Cardiac septum (tissue), 1 donor: ENCODE results near the gene MEIS1. TPM values are rescaled to one million over a fixed set of nuclear protein-coding genes. Genes with fewer than 3 reads are reported as not detected.

Experiments
- DNase-seq: peaks from one replicate; pipeline ENCODE4 v3.0.0-alpha.2; 2020; ENCODE audit warnings: low spot score
- intact Hi-C: fragments of 100-400 bp; cut with DNase I; formaldehyde crosslinking; loops from one replicate; pipeline ENCODE4 v1.14.0; 2022
- total RNA-seq: library from RNA; stranded (reverse); fragmentation: NEBNext Ultra II Directional; extraction: Animal tissue kit (Norgen Biotek cat#: 25700); gene quantifications from one replicate; pipeline ENCODE4 v1.2.1, GENCODE V29; 2021
- donor health status: DM: no; HTN: no; CAD: no.

The MEIS1 gene
- total RNA-seq, 1 donor from 2014 or later: 24.7 TPM

GRCh38 chr2:66573416-66573815 lies 138.5 kb downstream of the MEIS1 start:
- intact Hi-C loops: no loop called here
- DNase-seq: no peak

DNA sequence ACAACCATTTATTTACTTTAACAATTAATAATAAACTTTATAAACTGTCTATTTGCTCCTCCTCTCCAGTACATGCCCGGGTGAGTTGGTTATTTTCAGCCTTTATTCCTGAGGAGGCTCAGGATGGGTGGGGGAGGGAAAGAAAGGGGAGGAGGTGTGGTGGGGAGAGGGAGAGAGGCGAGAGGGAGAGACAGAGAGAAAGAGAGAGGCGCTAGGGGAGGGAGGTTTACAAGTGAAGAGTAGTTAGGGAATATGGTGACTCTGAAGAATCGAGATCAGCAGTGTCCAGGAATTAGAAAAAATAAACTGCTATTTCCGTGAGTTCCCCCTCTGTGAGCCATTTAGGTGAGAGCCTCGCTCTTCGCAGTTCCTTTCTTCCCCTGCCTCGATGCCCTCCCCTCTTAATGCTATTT lies 138.9 kb downstream of the MEIS1 start:
- intact Hi-C loops: loop anchor here (1.0 to 2.0 kb wide), 2 partner anchors 129 to 145 kb away; no protein-coding TSS in a partner anchor
- DNase-seq: no peak

GRCh38 chr2:66574701-66575624 lies 140.0 kb downstream of the MEIS1 start:
- intact Hi-C loops: loop anchor here (1.0 to 5.0 kb wide), 4 partner anchors 78 to 747 kb away; no protein-coding TSS in a partner anchor
- no peak for DNase-seq

DNA sequence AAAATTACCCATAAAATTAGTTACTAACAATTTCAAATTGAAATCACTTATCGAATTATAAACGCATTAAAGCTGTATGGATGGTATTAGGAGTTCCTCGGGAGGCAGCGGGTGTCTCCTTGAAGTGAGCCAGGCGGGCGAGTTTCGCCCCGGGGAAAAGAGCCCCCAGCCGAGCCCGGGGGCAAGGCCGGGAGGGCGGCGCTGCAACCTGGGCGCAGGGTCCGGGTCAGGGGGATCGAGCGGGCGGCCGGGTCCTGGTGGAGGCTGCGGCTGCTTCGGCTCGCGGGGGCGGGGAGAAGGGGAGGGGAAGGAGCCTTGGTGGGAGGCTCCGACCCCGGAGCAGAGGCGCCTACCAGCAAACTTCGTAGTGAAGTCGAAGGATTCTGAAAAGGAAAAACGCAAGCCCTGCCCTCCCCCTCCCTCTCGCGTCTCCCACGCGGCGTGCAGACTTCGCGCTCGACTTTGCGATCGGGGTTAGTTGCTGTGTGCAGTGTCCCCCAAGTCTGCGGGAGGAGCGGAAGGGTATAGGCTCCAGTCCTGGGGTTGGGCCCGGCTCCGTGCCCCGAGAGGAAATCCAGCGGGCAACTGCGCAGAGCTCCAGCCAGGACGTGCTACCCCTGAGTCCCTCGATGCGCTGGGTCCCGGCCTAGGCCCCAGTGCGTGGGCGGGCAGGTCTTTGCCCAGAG lies 140.8 kb downstream of the MEIS1 start:
- DNase-seq: no peak
- intact Hi-C loops: loop anchor here (2.0 to 5.0 kb wide), 5 partner anchors 78 to 1075 kb away; partner anchors contain the start of gene MEIS1

DNA sequence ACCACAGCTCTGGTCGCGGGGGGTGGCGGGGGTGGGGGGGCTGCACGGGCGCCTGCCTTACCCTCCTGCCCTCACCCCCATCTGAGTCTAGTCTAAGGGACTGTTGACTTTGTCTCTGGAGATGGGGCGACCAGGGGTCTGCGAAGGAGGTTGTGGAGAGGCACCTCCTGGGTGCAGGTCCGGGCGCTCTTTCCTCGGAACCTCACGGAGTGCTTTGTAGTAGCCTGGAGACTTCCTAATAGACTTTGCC lies 141.3 kb downstream of the MEIS1 start:
- no peak for DNase-seq
- intact Hi-C loops: loop anchor here (2.0 to 5.0 kb wide), 4 partner anchors 79 to 1075 kb away; partner anchors contain the start of gene MEIS1

DNA sequence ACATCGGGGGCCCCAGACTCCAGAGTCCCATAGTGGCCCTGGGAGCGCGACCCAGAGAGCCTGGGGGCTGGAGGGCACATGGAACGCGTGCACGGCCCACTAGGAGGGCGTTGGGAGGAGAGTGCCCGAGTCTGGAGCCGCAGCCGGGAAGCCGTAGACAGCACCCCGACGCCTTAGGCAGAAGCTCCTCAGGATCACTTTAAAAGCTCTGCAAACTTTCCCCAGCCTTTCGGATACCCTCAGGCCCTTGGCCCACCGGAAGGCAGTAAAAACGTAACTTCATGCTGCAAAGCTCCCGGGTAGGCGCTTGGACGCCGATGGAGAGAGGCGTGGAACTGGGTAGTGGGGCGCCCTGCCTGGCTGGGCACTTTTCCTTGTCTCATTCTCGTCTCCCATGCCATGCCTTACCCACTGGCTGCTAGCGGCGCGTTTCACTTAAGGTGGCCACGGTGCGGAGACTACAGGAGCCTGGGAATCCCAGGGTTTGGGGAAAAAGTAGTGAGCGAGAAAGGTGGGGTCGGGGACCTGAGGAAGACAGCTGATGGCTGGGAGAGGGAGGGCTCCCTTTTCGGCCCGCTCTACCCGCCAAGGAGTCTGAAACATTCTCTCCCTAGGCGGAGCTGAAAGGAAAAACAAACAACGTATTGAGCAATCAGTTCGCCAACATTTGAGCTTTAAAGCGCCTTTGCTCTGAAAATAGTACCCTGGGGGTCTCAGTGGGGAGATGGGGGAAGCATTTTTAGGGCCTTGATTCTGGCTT lies 141.8 kb downstream of the MEIS1 start:
- intact Hi-C loops: loop anchor here (2.0 to 5.0 kb wide), 4 partner anchors 79 to 1074 kb away; partner anchors contain the start of gene MEIS1
- DNase-seq: no peak

DNA sequence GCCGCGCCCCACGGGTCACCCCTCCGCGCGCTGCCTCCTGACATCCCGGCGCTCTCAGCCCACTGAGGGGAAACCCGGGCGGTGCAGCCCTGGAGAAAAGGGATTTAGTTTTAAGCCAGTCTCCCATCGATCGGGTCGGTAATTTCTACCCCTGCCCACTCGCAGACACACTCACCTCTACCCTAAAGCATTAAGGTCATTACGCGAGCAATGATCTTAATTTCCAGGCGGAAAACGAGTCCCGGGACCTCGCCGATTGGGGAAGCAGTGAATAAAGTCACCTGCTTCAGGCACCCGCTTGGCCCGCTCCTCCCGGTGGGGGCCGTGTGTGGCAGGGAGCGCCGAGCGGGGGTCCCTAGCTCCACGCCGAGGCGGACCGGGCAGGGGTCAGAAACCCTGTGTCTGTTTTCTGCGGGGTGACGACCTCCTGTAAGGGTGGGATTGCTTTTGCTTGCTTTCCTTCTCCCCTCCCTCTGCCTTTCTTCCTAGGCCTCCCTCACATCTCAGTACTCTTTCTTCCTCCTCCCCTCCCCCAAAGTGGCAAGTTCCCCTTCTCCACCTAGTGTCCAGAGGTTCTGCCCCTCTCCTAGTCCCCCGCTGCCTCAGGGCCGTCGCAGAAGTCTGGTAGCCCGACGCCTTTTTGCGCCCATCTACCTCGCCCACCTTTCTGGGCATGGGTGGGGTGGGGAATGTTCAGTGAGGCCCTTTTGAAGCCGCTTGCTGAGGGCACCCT lies 142.6 kb downstream of the MEIS1 start:
- DNase-seq: no peak
- intact Hi-C loops: loop anchor here (2.0 to 5.0 kb wide), 4 partner anchors 80 to 1073 kb away; partner anchors contain the start of gene MEIS1

DNA sequence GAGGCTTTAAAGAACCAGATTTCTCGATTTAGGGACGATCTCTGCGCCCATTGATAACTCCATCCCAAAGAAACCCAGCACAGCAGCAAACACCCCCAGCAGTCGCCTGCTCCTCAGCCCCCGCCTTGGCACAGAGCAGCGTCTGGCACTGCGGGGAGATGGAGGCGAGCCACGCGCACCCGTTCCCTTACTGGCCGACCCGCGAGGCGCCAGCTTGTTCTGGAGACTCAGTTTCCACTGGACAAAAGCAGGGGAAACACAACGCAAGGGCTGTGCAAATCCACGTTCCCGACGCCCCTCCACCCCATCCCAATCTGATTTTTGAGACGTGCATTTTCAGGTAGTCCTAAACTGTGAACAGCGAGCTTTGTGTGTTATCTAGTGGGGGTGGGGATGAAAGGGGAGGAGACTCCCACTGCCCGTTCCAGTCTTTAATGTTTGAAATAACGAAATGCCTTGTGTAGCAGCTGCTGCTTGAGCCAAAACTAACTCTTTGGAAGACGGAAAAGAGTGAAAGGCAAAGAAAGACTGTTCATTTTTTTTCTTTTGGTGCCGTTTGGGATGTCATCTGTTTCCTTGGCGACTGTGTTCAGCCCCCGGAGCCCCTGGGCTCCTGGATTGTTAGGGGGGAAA lies 143.2 kb downstream of the MEIS1 start:
- intact Hi-C loops: loop anchor here (5.0 kb wide), 2 partner anchors 81 to 744 kb away; no protein-coding TSS in a partner anchor
- no peak for DNase-seq

- intact Hi-C loops: loop anchor here (5.0 kb wide), 2 partner anchors 81 to 744 kb away; no protein-coding TSS in a partner anchor
- DNase-seq: no peak
These were observed 143.8 kb downstream of the MEIS1 start for GRCh38 chr2:66578687-66579106.

DNA sequence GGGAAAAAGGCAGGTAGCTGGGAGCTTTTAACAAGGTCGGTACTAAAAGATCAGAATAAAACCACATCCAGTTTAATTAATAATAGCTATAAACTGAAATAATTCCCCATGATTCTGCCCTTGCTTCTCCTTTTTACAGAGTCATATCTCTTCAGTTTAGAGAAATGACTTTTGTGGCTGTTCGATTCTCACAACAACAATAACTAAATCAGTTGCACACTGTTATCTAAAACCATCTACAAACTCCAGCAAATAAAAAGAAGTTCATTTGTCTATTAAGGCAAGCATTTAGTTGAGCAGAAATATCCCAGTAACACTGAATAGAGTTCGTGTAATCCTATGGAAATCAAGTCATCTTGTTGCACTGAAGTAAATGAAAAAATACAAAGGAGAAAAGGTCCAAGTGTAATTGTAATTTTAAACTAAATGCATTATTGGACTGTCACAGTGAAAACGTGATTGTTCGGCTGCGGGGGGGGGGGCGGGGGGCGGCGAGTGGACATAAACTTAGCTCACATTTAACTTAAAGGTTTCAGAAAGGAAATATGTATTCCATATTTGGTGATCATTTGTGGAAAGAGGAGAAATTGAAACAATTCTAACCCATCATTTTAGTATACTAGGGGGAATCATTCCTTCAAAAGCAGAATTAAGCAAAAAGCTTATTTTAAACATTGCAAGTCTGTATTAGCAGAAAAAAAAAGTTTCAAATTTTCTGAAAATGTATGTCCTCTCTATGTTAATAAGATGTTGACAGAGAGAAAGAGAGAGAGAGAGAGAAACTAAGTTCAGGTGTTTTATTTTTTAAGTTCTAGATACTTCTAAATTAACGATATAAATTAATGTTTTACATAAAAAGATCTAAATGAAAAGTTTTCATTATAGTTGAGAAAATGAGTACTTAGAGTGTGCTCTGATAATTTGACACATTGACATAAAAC lies 144.5 kb downstream of the MEIS1 start:
- intact Hi-C loops: loop anchor here (5.0 to 10.0 kb wide), 4 partner anchors 82 to 1263 kb away; no protein-coding TSS in a partner anchor
- no peak for DNase-seq

DNA sequence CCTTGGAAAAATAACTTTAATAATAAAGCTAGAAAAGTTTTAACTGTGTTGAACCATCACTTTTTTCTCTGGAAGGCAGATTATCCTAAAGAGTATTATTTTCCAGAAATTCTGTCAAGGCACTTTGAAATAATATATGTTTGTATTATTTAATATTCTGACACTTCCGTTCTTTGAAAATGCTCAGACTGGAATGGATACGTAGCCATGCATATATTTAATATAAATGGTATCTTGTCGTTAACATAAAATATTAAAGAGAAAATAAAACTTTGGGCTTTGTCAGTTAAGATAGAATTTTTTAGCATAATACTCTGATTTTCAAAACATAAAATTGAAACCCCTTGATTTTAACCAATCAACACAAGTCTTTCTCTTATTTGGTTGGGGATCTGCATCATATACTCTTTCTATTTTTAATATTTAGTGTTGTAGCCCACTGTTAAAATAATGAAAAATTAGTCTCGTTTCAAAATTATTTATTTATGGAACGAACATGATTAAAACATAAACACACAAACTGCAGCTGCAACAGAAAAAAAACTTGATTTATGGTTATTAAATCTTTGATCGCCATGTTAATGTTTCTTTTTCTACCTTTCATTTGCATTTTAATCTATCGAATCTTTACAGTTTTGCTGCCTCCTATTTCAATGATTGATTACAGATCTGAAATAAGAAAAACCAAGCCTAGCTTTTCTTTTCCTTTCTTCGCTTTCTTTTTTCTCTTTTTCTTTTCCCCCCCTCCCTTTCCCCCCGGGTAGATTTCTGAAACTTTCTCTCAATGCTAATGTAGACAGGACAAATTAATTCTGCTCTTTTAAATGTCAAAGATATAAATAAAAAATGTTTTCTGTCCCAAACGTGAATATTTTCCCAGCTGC lies 145.5 kb downstream of the MEIS1 start:
- intact Hi-C loops: loop anchor here (5.0 to 10.0 kb wide), 2 partner anchors 894 to 1262 kb away; no protein-coding TSS in a partner anchor

GRCh38 chr2:66581339-66582103 lies 146.6 kb downstream of the MEIS1 start:
- intact Hi-C loops: loop anchor here (5.0 to 10.0 kb wide), 2 partner anchors 893 to 1261 kb away; no protein-coding TSS in a partner anchor
- DNase-seq: no peak

More for the DNA sequence above, 145.5 kb downstream of the MEIS1 start:
- DNase-seq: no peak

GRCh38 chr2:66582104-66582986 lies 147.4 kb downstream of the MEIS1 start:
- intact Hi-C loops: loop anchor here (5.0 to 10.0 kb wide), 2 partner anchors 892 to 1260 kb away; no protein-coding TSS in a partner anchor

More at GRCh38 chr2:66582104-66582986, 147.4 kb downstream of the MEIS1 start:
- DNase-seq: no peak
